GM18861 (cell line): ENCODE measurements around the gene RANBP1.

ENCODE experiments used
- ATAC-seq: cut with Tn5 transposase; IDR thresholded peaks from one replicate; pipeline ENCODE4 v1.9.1; 2021; ENCODE audit not compliant: unreplicated experiment

Gene RANBP1

DNA sequence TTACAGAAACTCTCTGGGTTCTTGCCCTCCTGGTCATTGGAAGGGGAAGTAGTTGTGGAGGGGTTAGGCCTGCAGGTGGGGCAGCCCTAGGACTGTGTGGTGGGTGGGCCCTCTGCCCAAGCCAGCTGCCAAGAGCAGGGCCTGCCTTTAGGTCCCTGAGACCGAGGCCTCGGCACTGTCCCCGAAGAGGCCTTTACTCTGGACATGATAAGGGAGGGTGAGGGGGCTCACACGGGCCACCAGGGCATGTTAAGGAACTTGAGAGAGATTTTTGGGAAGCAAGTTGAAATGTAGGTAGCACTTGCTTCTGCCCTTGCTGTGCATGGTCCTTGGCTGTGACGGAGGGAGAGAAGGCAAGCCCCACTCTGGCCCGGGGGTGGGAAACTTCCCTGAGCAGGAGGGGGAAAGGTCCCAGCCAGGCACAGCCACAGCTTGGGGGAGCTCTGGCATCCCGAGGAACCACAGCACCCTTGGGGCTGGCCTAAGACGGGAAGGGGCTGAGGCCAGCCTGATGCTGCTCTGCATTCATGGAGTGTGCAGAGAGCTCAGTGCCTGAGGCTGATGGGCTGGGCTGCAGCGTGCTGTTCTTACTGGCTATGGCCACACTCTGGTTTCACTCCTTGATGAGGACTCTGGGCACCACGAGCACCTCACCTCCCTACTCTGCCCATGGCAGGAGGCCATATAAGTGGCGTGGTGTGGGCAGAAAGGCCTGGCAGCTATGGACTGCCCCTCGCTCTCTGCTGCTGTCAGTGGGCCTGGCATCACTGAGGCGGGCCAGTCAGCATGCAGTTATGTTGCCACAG, 7.8 kb upstream of the RANBP1 start:
- ATAC-seq, result no peak

GRCh38 chr22:20108757-20109230, 7.1 kb upstream of the RANBP1 start:
- ATAC-seq, result no peak

DNA sequence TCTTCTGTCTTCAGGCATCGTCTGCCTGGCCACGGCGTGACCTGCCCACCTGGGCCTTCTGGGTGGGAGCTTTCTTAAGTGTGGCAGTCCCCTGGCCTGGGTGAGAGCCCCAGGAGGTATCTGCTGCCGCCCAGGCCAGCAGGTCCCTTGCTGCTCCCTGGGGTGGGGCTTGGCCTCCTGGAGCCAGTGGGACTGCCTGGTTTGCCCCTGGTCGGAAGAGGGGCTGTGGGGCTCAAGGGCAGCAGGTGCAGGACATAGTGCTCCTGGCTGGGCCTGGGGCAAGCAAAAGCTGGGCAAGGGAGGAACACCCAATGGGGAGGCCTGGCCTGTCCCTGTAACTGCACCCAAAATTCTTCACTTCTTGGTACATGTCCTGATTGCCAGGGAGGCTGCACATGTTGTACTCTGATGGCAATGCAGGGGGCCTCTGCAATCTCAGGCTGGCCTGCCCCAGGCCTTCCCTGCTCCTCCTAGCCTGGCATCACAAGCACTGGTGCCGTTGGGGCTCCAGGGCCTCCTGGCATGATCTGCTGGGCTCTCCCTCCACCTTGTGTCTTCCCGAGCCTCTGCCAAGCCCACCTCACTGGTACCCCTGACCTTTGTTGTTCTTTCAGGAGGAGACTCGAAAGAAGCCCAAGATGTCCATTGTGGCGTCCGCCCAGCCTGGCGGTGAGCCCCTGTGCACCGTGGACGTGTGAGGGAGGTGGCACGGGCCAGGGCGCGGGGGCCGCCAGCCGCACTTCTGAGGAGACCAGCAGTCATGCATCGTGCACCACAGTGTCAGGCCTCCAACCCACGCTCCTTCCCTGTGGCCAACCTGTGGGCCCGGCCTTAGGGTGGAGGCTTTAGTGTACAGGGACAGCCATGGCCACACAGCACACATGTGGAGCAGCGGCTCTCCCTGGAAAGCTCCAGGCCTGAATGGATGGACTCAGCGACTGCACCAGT, 6.2 kb upstream of the RANBP1 start:
- no peak for ATAC-seq

GRCh38 chr22:20110359-20110985, 5.4 kb upstream of the RANBP1 start:
- no peak for ATAC-seq

DNA sequence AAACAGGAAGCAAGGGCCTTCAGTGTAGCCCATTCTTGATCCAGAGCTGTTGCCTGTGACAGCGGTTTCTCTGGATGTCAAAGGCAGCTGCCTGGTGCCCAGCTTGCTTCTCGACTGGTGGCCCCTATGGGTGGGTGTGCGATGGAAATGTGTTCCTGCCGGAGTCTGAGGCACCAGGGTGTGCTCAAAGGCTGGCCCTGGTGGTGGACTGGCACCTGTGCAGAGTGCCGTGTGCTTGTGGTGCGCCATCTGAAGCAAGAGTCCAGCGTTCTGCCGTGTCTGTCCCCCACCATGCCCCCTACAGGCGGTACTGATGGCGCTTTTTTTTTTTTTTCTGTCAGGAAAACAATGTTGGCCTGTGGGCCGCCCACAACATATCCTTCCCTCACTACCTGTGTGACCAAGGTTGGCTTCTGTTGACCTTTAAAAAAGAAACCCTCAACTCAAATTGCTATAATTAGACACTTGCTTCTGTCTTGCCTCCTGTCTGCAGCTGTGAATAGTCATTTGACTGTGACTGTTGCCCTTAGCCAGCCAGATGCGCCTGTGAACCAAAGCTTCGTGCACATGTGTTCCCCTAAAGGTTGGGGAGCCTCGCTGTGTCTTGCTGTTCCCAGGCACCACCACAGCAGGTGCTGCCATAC, 4.7 kb upstream of the RANBP1 start:
- ATAC-seq, result no peak

DNA sequence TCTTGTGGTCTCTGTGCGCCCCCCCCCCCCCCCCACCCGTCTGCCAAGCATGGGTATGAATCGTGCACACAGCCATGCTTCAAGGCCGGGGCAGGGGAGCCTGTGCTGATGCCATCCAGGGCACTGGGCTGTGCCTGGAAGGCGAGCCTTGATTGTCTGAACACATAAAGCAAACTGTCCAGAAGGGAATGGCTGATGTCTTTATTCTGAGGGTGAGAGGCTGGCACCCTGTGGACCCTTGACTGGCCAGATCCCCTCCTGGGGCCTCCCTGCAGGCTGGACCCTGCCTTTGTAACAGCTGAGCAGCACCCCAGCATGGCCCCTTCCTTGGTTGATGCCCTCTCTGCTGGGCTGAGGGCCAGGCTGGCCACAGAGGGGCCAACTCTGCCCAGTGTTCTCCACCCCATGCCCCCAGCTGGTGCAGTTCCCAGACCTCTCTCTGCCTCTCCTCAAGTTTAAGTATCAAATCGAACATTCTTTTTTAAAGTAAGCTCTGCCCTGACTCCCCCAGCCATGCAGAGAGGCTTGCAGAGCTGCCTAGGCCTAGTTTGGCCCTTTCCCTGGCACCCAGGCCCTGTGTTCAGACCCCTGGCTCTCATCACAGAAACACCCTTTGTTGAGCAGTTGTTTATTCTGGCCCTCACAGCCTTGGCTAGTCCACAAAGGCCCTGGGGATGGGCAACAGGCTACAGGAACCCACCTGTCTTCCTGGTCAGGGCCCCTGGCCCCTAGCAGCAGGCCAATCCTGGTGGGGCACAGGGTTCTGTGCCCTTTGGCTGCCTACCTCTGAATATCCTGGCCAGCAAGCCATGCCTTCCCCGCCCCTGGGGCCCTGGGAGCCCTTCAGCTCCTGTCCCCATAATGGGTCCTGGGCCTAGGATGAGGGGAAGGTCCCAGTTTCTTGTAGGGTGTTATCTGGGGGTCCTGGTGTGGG, 3.9 kb upstream of the RANBP1 start:
- ATAC-seq, result no peak

GRCh38 chr22:20112623-20113511, 3.0 kb upstream of the RANBP1 start:
- ATAC-seq, result no peak

GRCh38 chr22:20113551-20114310, 2.2 kb upstream of the RANBP1 start:
- ATAC-seq, result no peak

- ATAC-seq, result no peak
Measured at GRCh38 chr22:20114506-20115475, 1.1 kb upstream of the RANBP1 start.

- ATAC-seq, result no peak
Measured at GRCh38 chr22:20116376-20116950, 559 bp downstream of the RANBP1 start.

DNA sequence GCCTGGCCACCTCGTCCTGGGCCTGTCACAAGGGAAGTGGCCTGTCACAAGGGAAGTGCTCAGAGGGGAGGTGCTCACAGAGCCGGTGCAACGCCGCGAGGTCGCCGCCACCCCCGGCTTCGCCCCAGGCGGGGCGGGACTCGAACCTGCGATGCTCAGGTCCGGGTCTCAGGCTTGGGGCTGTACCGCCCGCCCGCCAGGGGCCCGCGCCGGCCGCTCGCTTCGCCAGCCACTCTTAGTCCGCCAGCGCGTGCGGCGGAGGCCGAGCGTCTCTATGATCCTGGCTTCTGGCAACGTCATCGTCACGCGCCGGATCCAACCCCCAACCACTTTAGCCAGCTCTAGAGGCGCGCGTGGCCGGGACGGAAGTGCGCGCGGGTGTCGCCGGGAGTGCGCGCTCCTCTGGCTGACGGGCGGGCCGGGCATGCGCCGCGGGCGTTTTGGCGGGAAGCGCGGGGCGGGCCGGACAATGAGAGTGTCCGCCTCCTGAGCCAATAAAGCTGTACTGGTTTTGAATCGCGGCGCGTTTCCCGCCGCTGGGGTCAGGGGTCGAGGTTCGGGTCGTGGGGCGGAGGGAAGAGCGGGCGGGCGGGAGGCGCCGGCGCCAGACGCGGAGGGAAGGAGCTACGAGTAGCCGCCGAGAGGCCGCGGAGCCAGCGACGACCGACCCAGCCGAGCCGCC, 1.2 kb downstream of the RANBP1 start, which contains the start of gene TRMT2A:
Gene TRMT2A, minus strand, starts transcription at position 276 of the 682 bp plus-strand sequence. CDS start 320 bp downstream, outside the sequence.
- ATAC-seq, result peak; percentile 67

- peak; percentile 5 for ATAC-seq
Measured at GRCh38 chr22:20117633-20118299, 1.9 kb downstream of the RANBP1 start.

GRCh38 chr22:20118300-20119020, 2.6 kb downstream of the RANBP1 start:
- no peak for ATAC-seq

DNA sequence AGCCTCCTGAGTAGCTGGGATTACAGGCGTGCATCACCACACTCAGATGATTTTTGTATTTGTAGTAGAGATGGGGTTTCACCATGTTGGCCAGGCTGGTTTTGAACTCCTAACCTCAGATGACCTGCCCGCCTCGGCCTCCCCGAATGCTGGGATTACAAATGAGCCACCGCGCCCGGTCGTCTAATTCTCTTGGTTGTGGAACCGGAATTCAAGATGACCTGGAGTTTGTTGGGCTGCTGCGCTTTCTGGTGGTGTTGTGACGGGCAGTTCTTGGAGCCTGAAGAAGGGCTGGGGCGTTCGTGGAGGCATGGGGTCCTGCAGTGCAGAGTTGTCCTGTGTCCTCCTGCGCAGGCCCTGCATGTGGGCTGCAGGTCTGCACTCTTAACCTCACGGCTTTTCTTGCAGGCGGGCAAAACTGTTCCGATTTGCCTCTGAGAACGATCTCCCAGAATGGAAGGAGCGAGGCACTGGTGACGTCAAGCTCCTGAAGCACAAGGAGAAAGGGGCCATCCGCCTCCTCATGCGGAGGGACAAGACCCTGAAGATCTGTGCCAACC, 6.0 kb downstream of the RANBP1 start:
- ATAC-seq, result no peak
